ENCODE data around the gene RHBDL3. TPM values are rescaled to one million over a fixed set of nuclear protein-coding genes. Genes with fewer than 3 reads are reported as not detected.

The RHBDL3 gene
- polyA plus RNA-seq, 1 donor (not counting 4 experiments of a cell fraction or from before 2014, with no cell fraction given): not detected

DNA sequence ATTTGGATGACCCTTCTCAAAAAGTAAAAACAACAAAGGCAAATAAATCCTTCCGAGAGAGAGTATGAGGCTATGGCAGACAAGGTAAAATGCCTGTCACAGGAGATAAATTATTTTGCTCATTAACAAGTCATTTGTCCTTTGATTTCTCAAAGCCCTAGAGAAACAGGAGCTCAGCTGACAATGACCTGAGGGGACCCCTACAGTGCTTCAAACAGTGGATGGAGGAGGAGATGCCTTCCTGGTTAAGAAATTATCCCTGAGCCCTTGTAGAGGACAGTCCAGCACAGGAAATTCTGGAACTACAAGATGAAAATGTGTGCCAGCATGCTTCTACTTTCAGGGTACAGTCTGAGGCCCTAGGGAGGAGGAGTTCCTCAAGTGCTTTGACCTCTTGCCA is 24.0 kb upstream of the RHBDL3 start:
- H3K9me1 ChIP-seq (ENCODE audit: control insufficient read depth, extremely low read depth, insufficient read depth, low read length): no peaks in the 10 kb centered on the region
- H3K36me3 ChIP-seq (ENCODE audit: control insufficient read depth in 2 of 2, extremely low read depth in 1 of 2, insufficient read depth in 2 of 2, low read length in 2 of 2): no peaks in the 10 kb centered on the region
- TF ChIP-seq EZH2 (IDR thresholded peaks at IDR 0.05; ENCODE audit: low read length): no peak
- TF ChIP-seq, protein P1, sequence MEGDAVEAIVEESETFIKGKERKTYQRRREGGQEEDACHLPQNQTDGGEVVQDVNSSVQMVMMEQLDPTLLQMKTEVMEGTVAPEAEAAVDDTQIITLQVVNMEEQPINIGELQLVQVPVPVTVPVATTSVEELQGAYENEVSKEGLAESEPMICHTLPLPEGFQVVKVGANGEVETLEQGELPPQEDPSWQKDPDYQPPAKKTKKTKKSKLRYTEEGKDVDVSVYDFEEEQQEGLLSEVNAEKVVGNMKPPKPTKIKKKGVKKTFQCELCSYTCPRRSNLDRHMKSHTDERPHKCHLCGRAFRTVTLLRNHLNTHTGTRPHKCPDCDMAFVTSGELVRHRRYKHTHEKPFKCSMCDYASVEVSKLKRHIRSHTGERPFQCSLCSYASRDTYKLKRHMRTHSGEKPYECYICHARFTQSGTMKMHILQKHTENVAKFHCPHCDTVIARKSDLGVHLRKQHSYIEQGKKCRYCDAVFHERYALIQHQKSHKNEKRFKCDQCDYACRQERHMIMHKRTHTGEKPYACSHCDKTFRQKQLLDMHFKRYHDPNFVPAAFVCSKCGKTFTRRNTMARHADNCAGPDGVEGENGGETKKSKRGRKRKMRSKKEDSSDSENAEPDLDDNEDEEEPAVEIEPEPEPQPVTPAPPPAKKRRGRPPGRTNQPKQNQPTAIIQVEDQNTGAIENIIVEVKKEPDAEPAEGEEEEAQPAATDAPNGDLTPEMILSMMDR (optimal IDR thresholded peaks at IDR 0.05 in 1 of 3, IDR thresholded peaks at IDR 0.05 in 1 of 3, conservative IDR thresholded peaks at IDR 0.05 in 1 of 3; ENCODE audit: extremely low read depth in 1 of 3, insufficient read depth in 2 of 3, low read length in 3 of 3): no peak
- no peak overlapping the region for H2AFZ ChIP-seq (ENCODE audit: control insufficient read depth, low read length)
- FAIRE-seq: no peak
- DNase-seq (ENCODE audit: low read depth, low spot score): no peak
- no peaks in the 10 kb centered on the region for H3K9me3 ChIP-seq (ENCODE audit: control insufficient read depth, low read depth, low read length)
- no peak overlapping the region for H3K4me2 ChIP-seq (ENCODE audit: control insufficient read depth, extremely low read depth, insufficient read depth, low read depth, low read length)
- H3K27ac ChIP-seq (ENCODE audit: control insufficient read depth, insufficient read depth, low read length): no peak overlapping the region
- no peak overlapping the region for H3K9ac ChIP-seq (ENCODE audit: control insufficient read depth, extremely low read depth, insufficient read depth, low read length)
- no peaks in the 10 kb centered on the region for H3K27me3 ChIP-seq (ENCODE audit: control insufficient read depth, extremely low read depth, insufficient read depth, low read length)
- no peak overlapping the region for H3K4me3 ChIP-seq (ENCODE audit: control insufficient read depth in 2 of 3, extremely low read depth in 1 of 3, insufficient read depth in 2 of 3, low read depth in 1 of 3, low read length in 3 of 3)
- no peaks in the 10 kb centered on the region for H4K20me1 ChIP-seq (ENCODE audit: control insufficient read depth, extremely low read depth, insufficient read depth, low read length)
- H3K79me2 ChIP-seq (ENCODE audit: control insufficient read depth, insufficient read depth, low read length): no peaks in the 10 kb centered on the region
- H3K4me1 ChIP-seq (ENCODE audit: control insufficient read depth, extremely low read depth, insufficient read depth, low read length): no peaks in the 10 kb centered on the region
- dilution Hi-C loops (cut with MboI; ENCODE audit: extremely low pct_ligation_motif_present, low sequenced_read_pairs): no loop called here

DNA sequence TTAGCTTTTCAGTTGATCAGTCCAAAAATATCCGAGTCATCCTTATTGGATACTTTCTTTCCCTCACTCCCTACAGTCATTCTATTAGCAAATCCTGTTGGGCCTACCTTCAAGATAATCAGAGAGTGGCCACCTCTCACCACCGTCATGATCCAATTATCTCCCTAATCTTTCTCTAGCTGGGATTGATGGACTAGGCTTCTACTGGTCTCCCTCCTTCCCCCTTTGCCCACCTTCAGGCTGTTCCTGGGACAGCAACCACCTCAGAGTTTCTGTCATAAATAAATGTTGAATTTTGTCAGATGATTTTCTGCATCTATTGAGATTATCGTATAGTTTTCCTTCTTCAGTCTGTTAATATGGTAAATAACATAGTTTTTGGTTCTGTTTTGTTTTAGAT is 16.2 kb upstream of the RHBDL3 start:
- DNase-seq (ENCODE audit: low read depth, low spot score) (no peak), FAIRE-seq (no peak)
- no peak overlapping the region for H3K4me2 ChIP-seq (ENCODE audit: control insufficient read depth, extremely low read depth, insufficient read depth, low read depth, low read length)
- H2AFZ ChIP-seq (ENCODE audit: control insufficient read depth, low read length): no peak overlapping the region
- H3K4me1 ChIP-seq (ENCODE audit: control insufficient read depth, extremely low read depth, insufficient read depth, low read length): no peaks in the 10 kb centered on the region
- H3K36me3 ChIP-seq (ENCODE audit: control insufficient read depth in 2 of 2, extremely low read depth in 1 of 2, insufficient read depth in 2 of 2, low read length in 2 of 2): no peaks in the 10 kb centered on the region
- H3K4me3 ChIP-seq (ENCODE audit: control insufficient read depth in 2 of 3, extremely low read depth in 1 of 3, insufficient read depth in 2 of 3, low read depth in 1 of 3, low read length in 3 of 3): no peak overlapping the region
- H3K9me3 ChIP-seq (ENCODE audit: control insufficient read depth, low read depth, low read length): no peaks in the 10 kb centered on the region
- no peak overlapping the region for H3K27ac ChIP-seq (ENCODE audit: control insufficient read depth, insufficient read depth, low read length)
- no peak overlapping the region for H3K9ac ChIP-seq (ENCODE audit: control insufficient read depth, extremely low read depth, insufficient read depth, low read length)
- no peaks in the 10 kb centered on the region for H3K9me1 ChIP-seq (ENCODE audit: control insufficient read depth, extremely low read depth, insufficient read depth, low read length)
- no peak for TF ChIP-seq EZH2 (IDR thresholded peaks at IDR 0.05; ENCODE audit: low read length)
- TF ChIP-seq, protein P1 (optimal IDR thresholded peaks at IDR 0.05 in 1 of 3, IDR thresholded peaks at IDR 0.05 in 1 of 3, conservative IDR thresholded peaks at IDR 0.05 in 1 of 3; ENCODE audit: extremely low read depth in 1 of 3, insufficient read depth in 2 of 3, low read length in 3 of 3): no peak
- no peaks in the 10 kb centered on the region for H3K79me2 ChIP-seq (ENCODE audit: control insufficient read depth, insufficient read depth, low read length)
- dilution Hi-C loops (cut with MboI; ENCODE audit: extremely low pct_ligation_motif_present, low sequenced_read_pairs): no loop called here
- H3K27me3 ChIP-seq (ENCODE audit: control insufficient read depth, extremely low read depth, insufficient read depth, low read length): no peaks in the 10 kb centered on the region
- no peaks in the 10 kb centered on the region for H4K20me1 ChIP-seq (ENCODE audit: control insufficient read depth, extremely low read depth, insufficient read depth, low read length)

Data from keratinocyte (primary cell).